ES-I3 (cell line): ENCODE measurements around the gene LMO3.
A peak's percentile ranks its signal among the peaks of the same experiment; 100 is the strongest.

ENCODE experiments used
- H3K36me3 ChIP-seq: 2 replicates; pipeline ENCODE4 v1.6.1; 2013; ENCODE audit warnings: mild to moderate bottlenecking, low read length, control low read depth, moderate library complexity; ENCODE audit not compliant: insufficient read depth
- H3K4me1 ChIP-seq: 2 replicates; pipeline ENCODE4 v1.6.1; 2013; ENCODE audit warnings: mild to moderate bottlenecking, control low read depth, low read length; ENCODE audit not compliant: insufficient read depth
- H3K9ac ChIP-seq: 2 replicates; pipeline ENCODE4 v1.6.1; 2013; ENCODE audit warnings: low read depth, mild to moderate bottlenecking, low read length, moderate library complexity
- H3K9me3 ChIP-seq: 2 replicates; pipeline ENCODE4 v1.6.1; 2013; ENCODE audit warnings: mild to moderate bottlenecking, low read length, moderate library complexity; ENCODE audit not compliant: control insufficient read depth, insufficient read depth

The LMO3 gene

GRCh38 chr12:16606201-16606849, 363 bp upstream of the LMO3 start:
- Histone ChIP-seq H3K36me3 (no peaks in the 10 kb centered on the region), H3K9me3 (no peaks in the 10 kb centered on the region), H3K9ac (peak overlapping the region; percentile 59), H3K4me1 (peaks cover 47% of the 10 kb centered on the region)

GRCh38 chr12:16605642-16606116, 283 bp downstream of the LMO3 start:
- peak overlapping the region; percentile 59; the same call in 1 of the 2 replicates for H3K9ac ChIP-seq

GRCh38 chr12:16604596-16605252, 1.2 kb downstream of the LMO3 start:
- peaks cover 35% of the 10 kb centered on the region for H3K4me1 ChIP-seq
- no peaks in the 10 kb centered on the region for H3K9me3 ChIP-seq
- H3K36me3 ChIP-seq, result no peaks in the 10 kb centered on the region
- H3K9ac ChIP-seq, result peak overlapping the region; percentile 19; the same call in 1 of the 2 replicates

More at GRCh38 chr12:16605642-16606116, 283 bp downstream of the LMO3 start:
- H3K4me1 ChIP-seq, result peaks cover 41% of the 10 kb centered on the region
- H3K9me3 ChIP-seq, result no peaks in the 10 kb centered on the region
- H3K36me3 ChIP-seq, result no peaks in the 10 kb centered on the region

- H3K9me3 ChIP-seq, result no peaks in the 10 kb centered on the region
- H3K4me1 ChIP-seq, result peaks cover 29% of the 10 kb centered on the region
- H3K36me3 ChIP-seq, result no peaks in the 10 kb centered on the region
- no peak overlapping the region for H3K9ac ChIP-seq
Observed at GRCh38 chr12:16603916-16604575, 1.9 kb downstream of the LMO3 start.

- Histone ChIP-seq H3K4me1 (peaks cover 24% of the 10 kb centered on the region; the same call in 1 of the 2 replicates), H3K9me3 (no peaks in the 10 kb centered on the region), H3K36me3 (no peaks in the 10 kb centered on the region), H3K9ac (no peak overlapping the region)
Observed at GRCh38 chr12:16603260-16603915, 2.6 kb downstream of the LMO3 start.

- Histone ChIP-seq H3K36me3 (no peaks in the 10 kb centered on the region), H3K4me1 (peaks cover 20% of the 10 kb centered on the region; the same call in 1 of the 2 replicates), H3K9me3 (no peaks in the 10 kb centered on the region), H3K9ac (no peak overlapping the region)
Observed at GRCh38 chr12:16602412-16602811, 3.5 kb downstream of the LMO3 start.

GRCh38 chr12:16600525-16600924, 5.4 kb downstream of the LMO3 start:
- Histone ChIP-seq H3K9me3 (no peaks in the 10 kb centered on the region), H3K36me3 (no peaks in the 10 kb centered on the region), H3K9ac (no peak overlapping the region), H3K4me1 (peaks cover 17% of the 10 kb centered on the region; the same call in 1 of the 2 replicates)

GRCh38 chr12:16599081-16599480, 6.9 kb downstream of the LMO3 start:
- Histone ChIP-seq H3K36me3 (no peaks in the 10 kb centered on the region), H3K4me1 (peaks cover 11% of the 10 kb centered on the region; the same call in 1 of the 2 replicates), H3K9ac (no peak overlapping the region), H3K9me3 (no peaks in the 10 kb centered on the region)

GRCh38 chr12:16594797-16595196, 11.2 kb downstream of the LMO3 start:
- Histone ChIP-seq H3K36me3 (no peaks in the 10 kb centered on the region), H3K4me1 (peaks cover 7% of the 10 kb centered on the region; the same call in 1 of the 2 replicates), H3K9me3 (no peaks in the 10 kb centered on the region), H3K9ac (no peak overlapping the region)

- no peaks in the 10 kb centered on the region for H3K9me3 ChIP-seq
- H3K4me1 ChIP-seq, result 0 out of 2 replicates have a peak, but pooled peaks cover 7% of the 10 kb centered on the region
- no peak overlapping the region for H3K9ac ChIP-seq
- no peaks in the 10 kb centered on the region for H3K36me3 ChIP-seq
Observed at GRCh38 chr12:16593546-16593945, 12.4 kb downstream of the LMO3 start.

- Histone ChIP-seq H3K9ac (no peak overlapping the region), H3K9me3 (no peaks in the 10 kb centered on the region), H3K4me1 (no peaks in the 10 kb centered on the region), H3K36me3 (no peaks in the 10 kb centered on the region)
Observed at GRCh38 chr12:16590645-16591044, 15.3 kb downstream of the LMO3 start.

- no peak overlapping the region for H3K9ac ChIP-seq
- no peaks in the 10 kb centered on the region for H3K36me3 ChIP-seq
- no peaks in the 10 kb centered on the region for H3K9me3 ChIP-seq
- no peaks in the 10 kb centered on the region for H3K4me1 ChIP-seq
Observed at GRCh38 chr12:16588812-16589211, 17.1 kb downstream of the LMO3 start.

- no peaks in the 10 kb centered on the region for H3K36me3 ChIP-seq
- no peaks in the 10 kb centered on the region for H3K9me3 ChIP-seq
- H3K4me1 ChIP-seq, result no peaks in the 10 kb centered on the region
- H3K9ac ChIP-seq, result no peak overlapping the region
Observed at GRCh38 chr12:16587514-16587913, 18.4 kb downstream of the LMO3 start.

GRCh38 chr12:16587110-16587453, 18.9 kb downstream of the LMO3 start:
- no peaks in the 10 kb centered on the region for H3K36me3 ChIP-seq
- H3K9ac ChIP-seq, result no peak overlapping the region
- no peaks in the 10 kb centered on the region for H3K9me3 ChIP-seq
- no peaks in the 10 kb centered on the region for H3K4me1 ChIP-seq
